A549 (cell line): ENCODE results near the gene CDC42BPB. TPM values are rescaled to one million over a fixed set of nuclear protein-coding genes. Genes with fewer than 3 reads are reported as not detected.

Source experiments
- ATAC-seq, 2 experiments: fragments of 200-7000 bp in 1 of 2; fragments of >200 bp in 1 of 2; cut with Nextera tagmentation in 1 of 2; cut with Tn5 transposase in 1 of 2; 3 replicates each; pipeline versions ENCODE4 v1.8.0 to v1.9.1; 2018 to 2020; ENCODE audit warnings: mild to moderate bottlenecking in 1 of 2, moderate library complexity in 1 of 2
- CTCF ChIA-PET: fragments of 300-600 bp; sonication (Branson Sonifier 250); formaldehyde crosslinking; extraction: SDS; loops from one replicate; lab custom pipeline; 2021; ENCODE audit warnings: antibody characterized with exemption, inconsistent platforms; lab: Yijun Ruan, JAX
- POLR2A ChIA-PET: fragments of 350-600 bp; formaldehyde crosslinking; extraction: SDS; loops from one replicate; lab custom pipeline; 2021; ENCODE audit warnings: antibody characterized with exemption, inconsistent platforms; lab: Yijun Ruan, JAX
- DNase-seq, 2 experiments: peaks; one replicate each; pipeline versions ENCODE4 v3.0.0 to v3.0.0-alpha.2; 2011 to 2016; ENCODE audit warnings: low read depth in 1 of 2, low spot score in 1 of 2
- FAIRE-seq: peaks from 2 replicates; lab custom pipeline; 2011; peaks lifted over from hg19 to GRCh38; lab: Jason Lieb, UNC
- H3K27ac ChIP-seq, 2 experiments: fragments of >200 bp; sonication (Bioruptor Twin); formaldehyde crosslinking; 3 replicates each; pipeline ENCODE4 v1.5.1; 2016 to 2017
- H3K4me1 ChIP-seq: fragments of >200 bp; sonication (Bioruptor Twin); formaldehyde crosslinking; 3 replicates; pipeline ENCODE4 v1.6.1; 2016
- H3K4me2 ChIP-seq: fragments of >200 bp; sonication (Bioruptor Twin); formaldehyde crosslinking; 3 replicates; pipeline ENCODE4 v1.6.1; 2016
- H3K4me3 ChIP-seq: fragments of >200 bp; sonication (Bioruptor Twin); formaldehyde crosslinking; 3 replicates; pipeline ENCODE4 v1.5.1; 2016
- H3K9me3 ChIP-seq: fragments of >200 bp; sonication (Bioruptor Twin); formaldehyde crosslinking; 3 replicates; pipeline ENCODE4 v1.6.1; 2016
- BCL3 ChIP-seq: fragments of >200 bp; sonication (Bioruptor Twin); formaldehyde crosslinking; IDR thresholded peaks from 3 replicates; pipeline ENCODE4 v1.6.1; 2016
- CBX2 ChIP-seq: fragments of 200-600 bp; sonication (generic); IDR thresholded peaks from 2 replicates; pipeline ENCODE4 v1.6.1; 2016; ENCODE audit warnings: low read depth, mild to moderate bottlenecking, borderline replicate concordance
- CHD4 ChIP-seq: fragments of 200-600 bp; sonication (generic); IDR thresholded peaks from 2 replicates; pipeline ENCODE4 v1.6.1; 2016; ENCODE audit warnings: antibody characterized with exemption, mild to moderate bottlenecking, borderline replicate concordance
- FOXS1 ChIP-seq: fragments of 250-450 bp; sonication (Bioruptor Pico); IDR thresholded peaks from 2 replicates; pipeline ENCODE4 v1.5.0; 2020; ENCODE audit warnings: mild to moderate bottlenecking, moderate library complexity
- HEYL ChIP-seq: fragments of 250-450 bp; sonication (Bioruptor Pico); IDR thresholded peaks from 2 replicates; pipeline ENCODE4 v1.8.0; 2021; ENCODE audit warnings: mild to moderate bottlenecking, moderate library complexity
- HMGXB4 ChIP-seq: fragments of 250-450 bp; sonication (Bioruptor Pico); IDR thresholded peaks from 2 replicates; pipeline ENCODE4 v1.5.0; 2021; ENCODE audit warnings: mild to moderate bottlenecking, moderate library complexity, borderline replicate concordance
- HOXA7 ChIP-seq: fragments of 250-450 bp; sonication (Bioruptor Pico); IDR thresholded peaks from 2 replicates; pipeline ENCODE4 v1.5.0; 2020; ENCODE audit warnings: mild to moderate bottlenecking, moderate library complexity
- MAFK ChIP-seq: fragments of 450-650 bp; IDR thresholded peaks from 2 replicates; pipeline ENCODE4 v1.6.1; 2014; ENCODE audit not compliant: partially characterized antibody
- MAZ ChIP-seq: fragments of 150-350 bp; IDR thresholded peaks from 2 replicates; pipeline ENCODE4 v1.6.1; 2014; ENCODE audit warnings: antibody characterized with exemption, low read depth, low read length, borderline replicate concordance
- PHF8 ChIP-seq: fragments of 200-600 bp; sonication (generic); IDR thresholded peaks from 2 replicates; pipeline ENCODE4 v1.6.1; 2016; ENCODE audit warnings: low read depth, mild to moderate bottlenecking, antibody characterized with exemption, moderate library complexity, borderline replicate concordance
- POLR2A ChIP-seq: IDR thresholded peaks from 2 replicates; pipeline ENCODE4 v1.6.1; 2012; ENCODE audit warnings: mild to moderate bottlenecking, low read length
- RARB ChIP-seq: fragments of 250-450 bp; sonication (Bioruptor Pico); IDR thresholded peaks from 2 replicates; pipeline ENCODE4 v1.8.0; 2021; ENCODE audit warnings: mild to moderate bottlenecking, moderate library complexity
- RNF2 ChIP-seq: fragments of 200-600 bp; sonication (generic); IDR thresholded peaks from 2 replicates; pipeline ENCODE4 v1.6.1; 2016; ENCODE audit warnings: low read depth, mild to moderate bottlenecking, antibody characterized with exemption, moderate library complexity, borderline replicate concordance
- ZFP36 ChIP-seq: fragments of 450-650 bp; IDR thresholded peaks from 2 replicates; pipeline ENCODE4 v1.6.1; 2014; ENCODE audit warnings: borderline replicate concordance; ENCODE audit not compliant: partially characterized antibody
- WGBS: methylation state at CpG from one replicate; pipeline ENCODE4 v1.1.6; 2017; ENCODE audit errors: missing lambda C conversion rate; 5-methylcytosine and 5-hydroxymethylcytosine counted together
- polyA plus RNA-seq, 4 experiments: library from polyadenylated mRNA; depleted of rRNA in 3 of 4; stranded (reverse); fragments of >200 nt; fragmentation: RNase III in 1 of 4; extraction: RNeasy Plus Mini Kit Qiagen cat#74134 plus additional on column Dnase treatment in 1 of 4; gene quantifications; 2 replicates in 3 of 4; 3 replicates in 1 of 4; pipeline ENCODE4 v1.2.3, GENCODE V29; 2011 to 2017
- TF ChIP-seq, protein P1 (sequence below): fragments of >200 bp; sonication (Bioruptor Twin); formaldehyde crosslinking; IDR thresholded peaks from 3 replicates; pipeline ENCODE4 v1.5.1; 2016
- TF ChIP-seq, protein P2 (sequence below): IDR thresholded peaks from 2 replicates; pipeline ENCODE4 v1.6.1; 2012; ENCODE audit warnings: low read depth, borderline replicate concordance
- TF ChIP-seq, protein P3 (sequence below): fragments of 150-350 bp; IDR thresholded peaks from 2 replicates; pipeline ENCODE4 v1.6.1; 2014; ENCODE audit warnings: low read depth, mild to moderate bottlenecking, low read length
- TF ChIP-seq, protein P4 (sequence below): fragments of 200-600 bp; sonication (generic); IDR thresholded peaks from 2 replicates; pipeline ENCODE4 v1.6.1; 2016; ENCODE audit warnings: antibody characterized with exemption, mild to moderate bottlenecking, moderate library complexity
- TF ChIP-seq, protein P5 (sequence below): IDR thresholded peaks from 2 replicates; pipeline ENCODE4 v1.6.1; 2012

CDC42BPB gene
- polyA plus RNA-seq, 2 of the 4 experiments (the other 2 are of a cell fraction): 56.4 to 57.1 TPM

GRCh38 chr14:103006991-103007520, 50.3 kb downstream of the CDC42BPB start:
- ATAC-seq (no peak), DNase-seq (no peak)
- Histone ChIP-seq H3K4me3 (no peak overlapping the region), H3K9me3 (no peaks in the 10 kb centered on the region), H3K4me1 (peaks cover 25% of the 10 kb centered on the region)
- 92% methylated on average over 14 of the region's 14 CpGs for WGBS
- CTCF ChIA-PET: interaction anchor here (1.0 kb wide), 1 partner anchor 68 kb away, joined by 3 read pairs; no protein-coding TSS in a partner anchor
- POLR2A ChIA-PET: no interaction called here
- no peak for TF ChIP-seq HEYL (CRISPR knock-in tag)
- no peak for TF ChIP-seq POLR2A
- TF ChIP-seq, all 56 proteins: peak for 0
- no peak for FAIRE-seq
- Histone ChIP-seq H3K27ac (no peak overlapping the region), H3K4me2 (no peak overlapping the region)

GRCh38 chr14:103006106-103006505, 51.2 kb downstream of the CDC42BPB start:
- Histone ChIP-seq H3K4me2 (no peak overlapping the region), H3K4me1 (peaks cover 16% of the 10 kb centered on the region), H3K27ac (no peak overlapping the region), H3K4me3 (no peak overlapping the region), H3K9me3 (no peaks in the 10 kb centered on the region)
- CTCF ChIA-PET: interaction anchor here (1.0 kb wide), 1 partner anchor 69 kb away, joined by 3 read pairs; no protein-coding TSS in a partner anchor
- no peak for DNase-seq
- no peak for FAIRE-seq
- TF ChIP-seq, protein P1, sequence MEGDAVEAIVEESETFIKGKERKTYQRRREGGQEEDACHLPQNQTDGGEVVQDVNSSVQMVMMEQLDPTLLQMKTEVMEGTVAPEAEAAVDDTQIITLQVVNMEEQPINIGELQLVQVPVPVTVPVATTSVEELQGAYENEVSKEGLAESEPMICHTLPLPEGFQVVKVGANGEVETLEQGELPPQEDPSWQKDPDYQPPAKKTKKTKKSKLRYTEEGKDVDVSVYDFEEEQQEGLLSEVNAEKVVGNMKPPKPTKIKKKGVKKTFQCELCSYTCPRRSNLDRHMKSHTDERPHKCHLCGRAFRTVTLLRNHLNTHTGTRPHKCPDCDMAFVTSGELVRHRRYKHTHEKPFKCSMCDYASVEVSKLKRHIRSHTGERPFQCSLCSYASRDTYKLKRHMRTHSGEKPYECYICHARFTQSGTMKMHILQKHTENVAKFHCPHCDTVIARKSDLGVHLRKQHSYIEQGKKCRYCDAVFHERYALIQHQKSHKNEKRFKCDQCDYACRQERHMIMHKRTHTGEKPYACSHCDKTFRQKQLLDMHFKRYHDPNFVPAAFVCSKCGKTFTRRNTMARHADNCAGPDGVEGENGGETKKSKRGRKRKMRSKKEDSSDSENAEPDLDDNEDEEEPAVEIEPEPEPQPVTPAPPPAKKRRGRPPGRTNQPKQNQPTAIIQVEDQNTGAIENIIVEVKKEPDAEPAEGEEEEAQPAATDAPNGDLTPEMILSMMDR: no peak
- TF ChIP-seq RNF2: no peak
- TF ChIP-seq, protein P2, sequence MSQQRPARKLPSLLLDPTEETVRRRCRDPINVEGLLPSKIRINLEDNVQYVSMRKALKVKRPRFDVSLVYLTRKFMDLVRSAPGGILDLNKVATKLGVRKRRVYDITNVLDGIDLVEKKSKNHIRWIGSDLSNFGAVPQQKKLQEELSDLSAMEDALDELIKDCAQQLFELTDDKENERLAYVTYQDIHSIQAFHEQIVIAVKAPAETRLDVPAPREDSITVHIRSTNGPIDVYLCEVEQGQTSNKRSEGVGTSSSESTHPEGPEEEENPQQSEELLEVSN: no peak
- TF ChIP-seq ZFP36: no peak
- no peak for TF ChIP-seq PHF8
- no peak for TF ChIP-seq RARB
- POLR2A ChIA-PET: no interaction called here
- 95% methylated on average over 6 of the region's 8 CpGs for WGBS
- no peak for ATAC-seq

DNA sequence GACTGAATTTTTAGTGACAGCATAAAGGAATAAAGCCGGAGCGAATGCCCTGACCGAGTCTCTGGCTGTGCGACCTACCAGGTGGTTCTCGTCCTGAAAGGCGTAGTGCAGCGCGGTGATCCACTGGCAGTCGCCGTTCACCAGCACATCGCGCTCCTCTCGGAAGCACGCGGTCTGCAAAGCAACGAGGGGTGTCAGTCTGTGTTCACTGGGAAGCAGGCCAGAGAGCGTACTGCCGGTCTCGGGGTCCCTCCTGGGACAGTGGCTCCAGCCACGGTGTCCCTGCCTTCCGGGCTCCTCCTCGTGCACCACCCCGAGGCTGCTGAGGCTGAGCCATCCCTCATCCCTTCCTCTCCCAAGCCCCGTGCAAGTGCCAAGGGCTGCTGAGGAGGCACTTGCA, 53.5 kb downstream of the CDC42BPB start:
- POLR2A ChIA-PET: no interaction called here
- H3K4me3 ChIP-seq: no peak overlapping the region
- WGBS: 97% methylated on average over 21 of the region's 24 CpGs
- no peak for DNase-seq
- no peak overlapping the region for H3K4me2 ChIP-seq
- CTCF ChIA-PET: interaction anchor here (1.1 kb wide), 1 partner anchor 32 kb away, joined by 3 read pairs; no protein-coding TSS in a partner anchor
- H3K27ac ChIP-seq: no peak overlapping the region
- TF ChIP-seq CHD4: no peak
- TF ChIP-seq MAZ: no peak
- TF ChIP-seq, protein P3, sequence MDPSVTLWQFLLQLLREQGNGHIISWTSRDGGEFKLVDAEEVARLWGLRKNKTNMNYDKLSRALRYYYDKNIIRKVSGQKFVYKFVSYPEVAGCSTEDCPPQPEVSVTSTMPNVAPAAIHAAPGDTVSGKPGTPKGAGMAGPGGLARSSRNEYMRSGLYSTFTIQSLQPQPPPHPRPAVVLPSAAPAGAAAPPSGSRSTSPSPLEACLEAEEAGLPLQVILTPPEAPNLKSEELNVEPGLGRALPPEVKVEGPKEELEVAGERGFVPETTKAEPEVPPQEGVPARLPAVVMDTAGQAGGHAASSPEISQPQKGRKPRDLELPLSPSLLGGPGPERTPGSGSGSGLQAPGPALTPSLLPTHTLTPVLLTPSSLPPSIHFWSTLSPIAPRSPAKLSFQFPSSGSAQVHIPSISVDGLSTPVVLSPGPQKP: no peak
- TF ChIP-seq HOXA7 (CRISPR knock-in tag): no peak
- no peak for TF ChIP-seq BCL3
- TF ChIP-seq HMGXB4 (CRISPR knock-in tag): no peak
- TF ChIP-seq CBX2: no peak
- no peak for TF ChIP-seq RARB
- no peak for TF ChIP-seq FOXS1 (CRISPR knock-in tag)
- TF ChIP-seq, protein P2: no peak
- TF ChIP-seq, protein P4, sequence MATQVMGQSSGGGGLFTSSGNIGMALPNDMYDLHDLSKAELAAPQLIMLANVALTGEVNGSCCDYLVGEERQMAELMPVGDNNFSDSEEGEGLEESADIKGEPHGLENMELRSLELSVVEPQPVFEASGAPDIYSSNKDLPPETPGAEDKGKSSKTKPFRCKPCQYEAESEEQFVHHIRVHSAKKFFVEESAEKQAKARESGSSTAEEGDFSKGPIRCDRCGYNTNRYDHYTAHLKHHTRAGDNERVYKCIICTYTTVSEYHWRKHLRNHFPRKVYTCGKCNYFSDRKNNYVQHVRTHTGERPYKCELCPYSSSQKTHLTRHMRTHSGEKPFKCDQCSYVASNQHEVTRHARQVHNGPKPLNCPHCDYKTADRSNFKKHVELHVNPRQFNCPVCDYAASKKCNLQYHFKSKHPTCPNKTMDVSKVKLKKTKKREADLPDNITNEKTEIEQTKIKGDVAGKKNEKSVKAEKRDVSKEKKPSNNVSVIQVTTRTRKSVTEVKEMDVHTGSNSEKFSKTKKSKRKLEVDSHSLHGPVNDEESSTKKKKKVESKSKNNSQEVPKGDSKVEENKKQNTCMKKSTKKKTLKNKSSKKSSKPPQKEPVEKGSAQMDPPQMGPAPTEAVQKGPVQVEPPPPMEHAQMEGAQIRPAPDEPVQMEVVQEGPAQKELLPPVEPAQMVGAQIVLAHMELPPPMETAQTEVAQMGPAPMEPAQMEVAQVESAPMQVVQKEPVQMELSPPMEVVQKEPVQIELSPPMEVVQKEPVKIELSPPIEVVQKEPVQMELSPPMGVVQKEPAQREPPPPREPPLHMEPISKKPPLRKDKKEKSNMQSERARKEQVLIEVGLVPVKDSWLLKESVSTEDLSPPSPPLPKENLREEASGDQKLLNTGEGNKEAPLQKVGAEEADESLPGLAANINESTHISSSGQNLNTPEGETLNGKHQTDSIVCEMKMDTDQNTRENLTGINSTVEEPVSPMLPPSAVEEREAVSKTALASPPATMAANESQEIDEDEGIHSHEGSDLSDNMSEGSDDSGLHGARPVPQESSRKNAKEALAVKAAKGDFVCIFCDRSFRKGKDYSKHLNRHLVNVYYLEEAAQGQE: no peak
- TF ChIP-seq, protein P5, sequence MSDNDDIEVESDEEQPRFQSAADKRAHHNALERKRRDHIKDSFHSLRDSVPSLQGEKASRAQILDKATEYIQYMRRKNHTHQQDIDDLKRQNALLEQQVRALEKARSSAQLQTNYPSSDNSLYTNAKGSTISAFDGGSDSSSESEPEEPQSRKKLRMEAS: no peak
- no peak for TF ChIP-seq MAFK
- no peaks in the 10 kb centered on the region for H3K4me1 ChIP-seq
- no peak for FAIRE-seq
- no peaks in the 10 kb centered on the region for H3K9me3 ChIP-seq
- ATAC-seq: no peak
